GM15510 (cell line): Measurements from ENCODE around the gene MYADML2.

Experiments
- POLR2A ChIP-seq: IDR thresholded peaks from 3 replicates; pipeline ENCODE4 v1.6.1; 2011; ENCODE audit warnings: borderline replicate concordance; ENCODE audit not compliant: insufficient read length; ENCODE audit errors: extremely low read depth

MYADML2 gene, protein sequence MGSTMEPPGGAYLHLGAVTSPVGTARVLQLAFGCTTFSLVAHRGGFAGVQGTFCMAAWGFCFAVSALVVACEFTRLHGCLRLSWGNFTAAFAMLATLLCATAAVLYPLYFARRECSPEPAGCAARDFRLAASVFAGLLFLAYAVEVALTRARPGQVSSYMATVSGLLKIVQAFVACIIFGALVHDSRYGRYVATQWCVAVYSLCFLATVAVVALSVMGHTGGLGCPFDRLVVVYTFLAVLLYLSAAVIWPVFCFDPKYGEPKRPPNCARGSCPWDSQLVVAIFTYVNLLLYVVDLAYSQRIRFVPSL

DNA sequence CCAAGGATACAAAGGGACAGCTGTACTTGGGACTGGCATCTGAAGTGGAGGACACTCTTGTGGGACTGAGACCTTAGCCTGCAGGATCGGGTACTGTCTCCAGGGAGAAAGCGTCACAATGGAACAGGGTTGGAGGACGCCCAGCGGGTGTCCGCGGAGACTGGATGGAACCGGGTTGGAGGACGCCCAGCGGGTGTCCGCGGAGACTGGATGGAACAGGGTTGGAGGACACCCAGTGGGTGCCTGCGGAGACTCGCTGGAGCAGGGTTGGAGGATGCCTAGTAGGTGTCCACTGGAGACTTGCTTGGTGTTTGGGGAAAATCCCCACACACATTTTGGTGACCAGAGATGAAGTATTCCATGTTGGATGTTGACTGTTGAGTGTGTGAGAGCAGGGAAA is at the start of gene MYADML2:
Gene MYADML2, minus strand, starts transcription at position 45 of the 400 bp plus-strand sequence. CDS start 5,492 bp downstream, outside the sequence.
- no peak for TF ChIP-seq POLR2A

DNA sequence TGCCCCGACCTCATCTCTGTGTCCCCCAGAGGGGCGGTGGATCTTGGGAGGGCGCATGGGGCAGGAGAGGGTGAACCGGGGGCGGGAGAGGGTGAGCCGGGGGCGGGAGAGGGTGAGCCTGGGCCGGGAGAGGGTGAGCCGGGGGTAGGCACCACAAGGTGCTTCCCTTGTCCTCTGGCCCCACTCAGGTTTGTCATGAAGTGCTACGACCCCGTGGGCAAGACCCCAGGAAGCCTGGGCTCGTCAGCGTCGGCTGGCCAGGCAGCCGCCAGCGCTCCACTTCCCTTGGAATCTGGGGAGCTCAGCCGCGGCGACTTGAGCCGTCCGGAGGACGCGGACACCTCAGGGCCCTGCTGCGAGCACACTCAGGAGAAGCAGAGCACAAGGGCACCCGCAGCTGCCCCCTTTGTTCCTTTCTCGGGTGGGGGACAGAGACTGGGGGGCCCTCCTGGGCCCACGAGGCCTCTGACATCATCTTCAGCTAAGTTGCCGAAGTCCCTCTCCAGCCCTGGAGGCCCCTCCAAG is 49.3 kb upstream of the MYADML2 start:
- TF ChIP-seq POLR2A: no peak

DNA sequence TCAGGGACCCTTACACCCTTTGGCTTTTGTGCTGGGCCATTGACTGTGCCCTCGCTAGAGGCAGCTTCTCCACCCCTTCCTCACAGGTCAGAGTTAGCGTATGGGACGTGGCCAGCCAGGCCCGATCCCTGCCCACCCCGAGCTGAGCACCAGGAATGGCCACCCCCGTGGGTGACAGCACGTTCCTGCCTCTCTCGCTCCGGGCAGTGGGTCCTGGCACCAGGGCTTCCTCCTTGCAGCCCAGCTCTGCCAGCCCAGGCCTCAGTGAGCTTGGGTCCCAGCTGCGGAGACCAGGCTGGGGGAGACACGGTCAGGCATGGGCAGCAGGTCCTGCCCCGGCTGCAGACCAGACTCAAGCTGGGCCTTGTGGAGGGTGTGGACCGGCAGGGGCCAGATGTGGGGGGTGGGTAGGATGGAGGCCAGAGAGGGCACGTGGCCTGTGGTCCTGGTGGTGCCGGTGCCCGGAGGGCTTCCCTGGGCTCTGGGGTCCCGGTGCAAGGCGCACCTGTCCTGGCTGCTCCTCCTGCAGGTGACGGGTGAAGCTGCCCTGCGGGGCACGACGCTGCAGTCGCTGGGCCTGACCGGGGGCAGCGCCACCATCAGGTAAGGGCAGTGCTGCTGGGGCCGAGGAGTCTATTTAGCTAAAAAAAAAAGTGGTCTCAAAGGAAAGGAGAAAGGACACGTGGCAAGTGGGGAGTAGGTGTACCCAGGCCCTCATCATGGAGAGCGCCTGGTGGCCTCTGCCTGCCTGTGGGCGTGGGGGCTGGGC is 48.6 kb upstream of the MYADML2 start:
- no peak for TF ChIP-seq POLR2A

DNA sequence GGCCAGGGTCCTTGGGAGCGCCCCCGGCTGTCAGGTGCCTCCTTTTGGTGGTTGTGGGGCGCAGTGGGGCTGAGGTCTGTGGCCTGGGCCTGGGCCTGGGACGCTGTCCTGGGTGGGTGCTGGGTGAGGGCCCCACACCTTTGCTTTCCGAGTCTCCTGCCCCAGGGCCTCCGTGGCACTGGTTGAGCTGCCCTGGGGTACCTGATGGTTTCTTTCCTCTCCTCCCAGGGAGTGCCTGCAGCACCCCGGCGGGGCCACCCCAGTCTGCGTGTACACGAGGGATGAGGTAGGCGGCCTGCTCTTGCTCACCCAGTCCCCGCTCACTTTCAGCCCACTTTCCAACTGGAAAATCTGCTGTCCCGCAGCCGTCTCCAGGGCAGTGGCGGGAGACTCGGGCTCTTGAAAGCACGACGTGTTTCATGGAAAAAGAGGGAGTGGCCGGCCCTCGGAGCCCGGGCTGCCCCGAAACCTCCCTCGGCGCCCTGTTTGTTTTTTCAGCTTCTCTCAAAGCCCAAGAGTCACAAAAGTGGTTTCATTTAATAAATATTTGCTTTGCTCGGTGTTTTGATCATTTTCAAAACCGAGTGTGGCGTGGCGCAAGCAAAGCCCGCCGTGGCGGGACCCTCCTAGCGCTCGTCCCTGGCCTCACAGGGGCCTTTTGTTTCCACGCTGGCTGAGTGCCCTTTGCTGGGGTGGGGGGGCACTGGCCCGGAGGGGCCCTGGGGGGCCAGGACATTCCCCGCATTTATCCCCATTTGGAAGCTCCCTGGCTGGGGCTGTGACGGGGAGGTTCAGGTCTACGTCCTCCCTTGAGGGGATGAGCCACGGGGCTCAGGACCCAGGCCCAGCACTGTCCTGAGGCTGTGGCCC is 47.8 kb upstream of the MYADML2 start:
- no peak for TF ChIP-seq POLR2A

DNA sequence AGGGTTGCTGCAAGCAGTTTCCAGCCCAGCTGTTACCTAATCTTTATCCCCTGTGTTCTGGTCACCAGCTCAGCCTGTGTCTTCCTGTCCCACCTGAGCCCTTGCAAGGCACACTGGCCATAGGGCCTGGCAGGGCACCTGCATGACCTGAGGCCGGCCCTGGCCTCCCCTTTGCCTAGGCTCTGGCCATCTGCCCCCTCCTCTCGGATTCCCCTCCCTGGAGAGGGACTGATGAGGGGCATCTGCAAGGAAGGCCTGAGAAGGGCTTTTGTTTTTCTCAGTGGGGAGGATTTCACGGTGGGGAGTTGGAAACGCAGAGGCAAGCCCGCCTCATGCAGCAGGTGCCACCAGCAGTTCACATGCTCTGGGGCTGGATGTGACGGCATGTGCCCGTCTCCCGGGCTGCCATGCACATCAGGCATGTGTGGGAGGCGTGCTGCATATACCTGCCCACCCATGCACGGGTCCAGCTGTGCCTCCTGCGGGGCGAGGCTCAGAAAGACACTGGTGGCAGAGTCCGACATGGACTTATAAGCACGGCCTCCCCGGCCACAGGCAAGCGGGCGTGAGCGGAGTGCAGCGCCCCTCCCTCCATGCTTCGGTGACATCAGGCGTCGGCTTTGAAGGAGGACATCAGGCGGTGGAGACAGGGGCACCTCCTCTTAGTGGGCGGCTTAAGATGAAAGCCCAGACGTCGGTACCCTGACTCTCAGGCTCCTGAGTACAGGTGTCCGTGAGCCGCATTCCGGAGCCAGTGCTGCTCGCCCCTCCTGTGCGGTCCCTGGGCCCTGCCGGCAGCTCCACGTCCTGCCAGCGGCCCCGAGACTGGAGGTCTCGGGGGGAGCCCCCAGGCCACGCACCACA is 46.9 kb upstream of the MYADML2 start:
- TF ChIP-seq POLR2A: no peak

DNA sequence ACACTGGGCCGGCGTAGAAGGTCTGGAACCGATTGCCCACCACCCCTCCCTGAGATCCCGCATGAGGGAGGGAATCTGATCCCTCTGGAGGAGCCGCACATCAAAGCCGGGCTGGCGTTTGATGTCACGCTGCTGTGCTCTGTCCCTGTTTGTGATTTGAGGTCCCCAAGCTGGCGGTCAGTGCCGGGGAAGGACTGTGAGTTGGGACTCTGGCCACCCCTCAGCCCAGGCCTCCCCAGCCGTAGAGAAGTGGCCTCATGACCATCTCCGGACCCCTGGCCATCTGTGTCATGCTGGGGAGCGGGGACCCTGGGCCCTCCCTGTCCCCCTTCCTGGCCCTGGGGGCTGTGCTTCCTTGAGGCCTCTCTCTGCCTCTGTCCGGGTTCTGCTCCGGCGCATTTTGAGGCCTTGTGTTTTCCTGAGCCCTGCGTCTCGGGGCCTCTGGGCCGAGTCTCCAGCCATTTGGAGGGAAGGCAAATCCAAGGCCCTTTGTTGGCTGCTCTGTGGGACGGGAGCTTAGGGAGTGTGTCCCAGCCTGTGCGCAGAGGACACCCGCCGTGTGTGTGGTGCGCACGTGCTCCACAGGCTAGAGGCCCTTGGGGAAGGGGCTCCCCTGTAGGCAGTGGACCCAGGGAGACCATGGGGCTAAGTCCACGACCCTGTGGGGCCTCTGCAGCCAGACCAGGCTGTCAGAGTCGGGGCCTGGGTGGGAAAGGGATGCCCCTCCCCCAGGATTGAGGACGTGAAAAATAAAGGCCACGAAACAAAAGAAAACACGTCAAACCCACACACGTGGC is 45.5 kb upstream of the MYADML2 start:
- TF ChIP-seq POLR2A: no peak

DNA sequence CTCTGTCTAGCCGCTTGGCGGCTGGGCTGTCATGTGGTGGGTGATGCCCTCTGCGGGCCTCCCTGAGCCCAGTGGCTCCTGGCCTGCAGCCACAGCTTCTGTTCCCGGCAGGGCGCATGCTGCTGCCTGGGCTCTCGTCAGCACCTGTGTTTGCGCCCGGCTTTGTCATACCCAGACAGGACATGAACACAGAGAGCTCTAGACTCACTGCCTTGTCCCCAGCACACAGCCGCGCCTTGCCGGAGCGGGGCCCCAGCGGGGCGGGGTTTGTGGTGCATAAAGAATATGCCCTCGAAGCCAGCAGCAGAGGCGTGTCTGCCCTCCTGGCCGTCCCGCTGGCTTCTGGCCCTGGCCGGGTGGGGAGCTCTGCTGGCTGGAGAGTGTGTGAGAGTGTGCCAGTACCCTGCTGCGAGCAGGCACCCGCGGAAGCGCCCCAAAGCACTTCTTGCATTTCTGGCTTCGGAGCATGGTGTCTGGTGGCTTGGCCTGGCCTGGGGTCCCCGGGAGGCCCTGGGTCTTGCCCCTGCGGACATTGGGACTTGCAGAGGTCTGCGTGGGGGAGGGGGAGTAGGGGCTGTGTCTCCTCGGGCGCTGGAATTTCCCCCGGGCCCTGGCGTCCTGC is 44.8 kb upstream of the MYADML2 start:
- TF ChIP-seq POLR2A: no peak

DNA sequence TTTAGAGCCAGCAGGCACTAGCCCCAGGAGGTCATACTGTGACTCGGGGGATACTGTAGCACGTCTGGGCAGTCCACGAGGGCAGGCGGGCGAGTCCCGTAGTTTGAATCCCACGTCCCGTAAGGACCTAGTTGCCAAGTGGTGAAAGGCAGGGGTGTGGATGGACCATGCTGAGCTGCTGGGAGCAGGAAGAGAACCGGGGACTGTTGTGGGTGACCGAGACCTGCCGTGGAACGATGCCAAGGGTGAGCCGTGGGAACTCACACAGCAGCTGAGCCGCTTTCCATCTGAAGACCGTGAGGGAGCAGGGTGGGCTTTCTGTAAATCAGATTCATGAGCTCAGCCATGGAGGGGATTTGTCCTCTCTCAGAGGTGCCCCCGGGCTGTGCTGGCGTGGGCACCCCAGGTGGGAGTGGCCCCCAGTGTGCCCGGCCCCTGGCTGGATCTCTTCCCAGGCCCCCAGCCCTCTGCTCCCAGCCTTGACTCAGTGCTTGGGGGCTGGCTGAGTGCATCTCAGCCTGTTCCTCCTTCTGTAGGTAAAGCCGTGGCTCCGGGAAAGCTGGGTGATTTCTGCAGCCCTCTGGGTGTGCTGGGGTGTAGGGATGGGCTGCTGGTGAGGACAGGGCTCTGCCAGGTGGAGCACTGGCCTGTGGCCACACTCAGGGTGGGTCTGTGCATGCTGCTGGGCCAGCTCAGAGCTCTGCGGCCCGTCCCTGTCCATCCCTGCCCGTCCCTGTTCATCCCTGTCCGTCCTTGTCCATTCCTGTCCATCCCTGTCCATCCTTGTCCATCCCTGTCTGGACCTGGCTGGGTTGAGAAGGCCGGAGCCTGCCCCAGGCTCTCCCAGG is 44.0 kb upstream of the MYADML2 start:
- TF ChIP-seq POLR2A: no peak

DNA sequence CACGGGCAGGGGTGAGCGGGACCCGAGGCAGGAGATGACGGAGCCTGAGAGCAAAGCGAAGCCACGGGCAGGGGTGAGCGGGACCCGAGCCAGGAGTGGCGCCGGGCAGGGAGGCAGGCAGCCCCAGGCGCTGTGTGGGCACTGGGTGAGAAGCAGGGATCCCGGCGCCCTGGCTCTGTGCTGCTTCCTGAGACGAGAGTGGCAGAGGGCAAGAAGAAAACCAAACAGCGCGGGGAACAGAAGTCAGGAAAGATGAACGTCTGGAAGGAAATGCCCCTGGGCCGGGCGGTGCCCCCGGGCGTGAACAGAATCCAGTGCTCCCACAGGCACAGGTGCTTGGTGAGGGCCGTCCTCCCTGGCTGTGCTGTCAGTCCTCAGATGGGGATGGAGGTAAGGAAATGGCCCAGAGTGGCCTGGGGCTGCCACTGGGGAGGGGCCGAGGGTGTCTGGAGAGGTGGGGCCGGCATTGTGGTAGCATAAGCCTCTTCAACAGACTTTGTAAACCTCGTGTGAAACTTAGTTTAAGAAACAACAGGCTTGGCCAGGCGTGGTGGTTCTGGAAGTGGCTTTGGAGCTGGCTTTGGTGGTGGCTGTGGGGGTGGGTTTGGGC is 40.2 kb upstream of the MYADML2 start:
- TF ChIP-seq POLR2A: no peak

DNA sequence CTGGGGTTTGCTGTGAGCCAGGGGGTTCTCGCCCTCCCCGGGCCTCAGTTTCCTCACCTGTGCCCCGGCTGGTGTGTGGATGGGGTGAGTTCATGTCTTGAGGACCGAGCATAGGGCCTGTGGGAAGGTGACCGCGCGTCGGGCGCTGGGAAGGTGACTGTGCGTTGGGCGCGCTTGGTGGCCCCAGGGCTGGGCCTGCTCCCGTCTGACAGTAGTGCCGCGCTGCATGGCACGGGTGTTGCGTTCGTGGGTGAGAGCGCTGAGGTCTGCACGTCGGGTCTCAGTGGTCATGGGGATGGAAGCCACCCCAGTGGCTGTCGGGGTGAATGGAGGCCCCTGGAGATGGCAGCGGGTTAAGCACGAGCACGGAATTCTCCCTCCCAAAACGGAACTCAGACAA is 39.6 kb upstream of the MYADML2 start:
- TF ChIP-seq POLR2A: no peak

DNA sequence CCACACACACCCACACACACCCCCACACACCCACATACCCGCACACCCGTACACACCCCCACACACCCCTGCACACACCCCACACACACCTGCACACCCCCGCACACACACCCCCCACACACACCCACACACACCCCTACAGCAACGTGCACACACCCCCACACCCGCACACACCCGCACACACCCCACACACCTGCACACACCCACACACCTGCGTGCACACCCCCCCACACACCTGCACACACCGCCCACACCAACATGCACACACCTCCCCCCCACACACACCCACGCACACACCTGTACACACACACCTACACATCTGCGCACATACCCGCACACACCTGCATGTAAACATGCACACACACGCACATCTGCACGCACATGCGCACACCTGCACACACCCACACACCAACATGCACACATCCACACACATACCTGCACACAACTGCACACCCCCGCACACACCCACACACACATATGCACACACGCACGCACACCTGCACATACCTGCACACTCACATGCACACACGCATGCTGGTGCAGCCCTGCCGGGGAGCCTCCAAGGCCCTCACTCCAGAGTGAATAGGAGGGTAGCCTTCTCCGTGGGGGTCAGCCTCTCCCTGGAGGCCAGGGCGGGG is 37.9 kb upstream of the MYADML2 start:
- TF ChIP-seq POLR2A: no peak
